ENCODE data around the gene REELD1.
A peak's percentile ranks its signal among the peaks of the same experiment; 100 is the strongest.

The REELD1 gene

DNA sequence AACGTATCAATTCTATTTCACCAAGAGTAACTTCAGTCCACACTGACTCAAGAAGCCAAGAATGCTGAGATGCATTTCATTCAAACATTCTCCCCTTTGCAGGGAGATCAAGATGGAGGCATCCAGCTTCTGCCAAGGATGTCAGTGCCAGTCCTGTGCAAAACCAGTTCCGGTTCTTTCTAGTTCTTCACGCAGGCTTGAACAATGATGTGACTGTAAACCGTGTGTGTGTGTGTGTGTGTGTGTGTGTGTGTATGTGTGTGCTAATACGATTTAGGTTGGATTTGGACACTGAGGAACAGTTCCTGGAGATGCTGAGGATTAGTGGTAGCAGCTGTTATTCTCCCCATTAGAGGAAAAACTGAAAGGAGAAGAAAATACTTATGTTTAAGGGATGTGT is at the start of gene REELD1:
Gene REELD1 (plus strand): TSS at position 301 of the 400 bp plus-strand sequence. CDS start 2,415 bp downstream, outside the sequence.
- DNase-seq = no peak

DNA sequence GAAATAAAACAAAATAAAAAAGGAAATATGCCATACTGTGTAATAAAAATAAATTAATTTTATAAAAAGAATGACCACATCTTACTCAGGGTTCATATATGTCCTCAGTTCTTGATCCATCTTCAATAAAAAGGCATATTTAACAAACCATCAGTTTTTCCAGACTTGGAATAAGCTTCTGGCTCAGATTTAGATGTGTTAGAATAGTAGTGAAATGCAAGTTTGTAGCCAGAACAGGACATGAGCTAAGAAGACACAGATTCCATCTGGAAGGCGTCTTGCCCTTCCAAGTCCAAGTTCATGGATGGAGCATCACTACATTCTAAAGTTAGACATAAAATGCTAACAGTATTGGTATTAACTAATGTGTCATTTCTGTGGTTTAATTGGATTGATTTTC is 49.1 kb upstream of the REELD1 start:
- no peak for DNase-seq

DNA sequence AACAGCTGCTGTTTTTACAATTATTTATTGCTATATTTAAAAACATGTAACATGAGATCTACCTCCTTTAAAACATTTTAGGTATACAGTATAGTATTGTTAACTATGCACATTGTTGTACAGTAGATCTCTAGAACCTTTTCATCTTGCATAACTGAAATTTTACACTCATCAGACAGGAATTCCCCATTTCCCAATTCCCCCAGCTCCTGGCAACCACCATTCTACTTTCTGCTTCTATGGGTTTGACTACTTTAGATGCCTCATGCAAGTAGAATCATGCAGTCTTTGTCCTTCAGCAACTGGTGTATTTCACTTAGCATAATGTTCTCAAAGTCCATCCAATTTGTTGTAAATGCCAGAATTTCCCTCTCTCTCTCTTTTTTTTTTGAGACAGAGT is 48.5 kb upstream of the REELD1 start:
- no peak for DNase-seq

DNA sequence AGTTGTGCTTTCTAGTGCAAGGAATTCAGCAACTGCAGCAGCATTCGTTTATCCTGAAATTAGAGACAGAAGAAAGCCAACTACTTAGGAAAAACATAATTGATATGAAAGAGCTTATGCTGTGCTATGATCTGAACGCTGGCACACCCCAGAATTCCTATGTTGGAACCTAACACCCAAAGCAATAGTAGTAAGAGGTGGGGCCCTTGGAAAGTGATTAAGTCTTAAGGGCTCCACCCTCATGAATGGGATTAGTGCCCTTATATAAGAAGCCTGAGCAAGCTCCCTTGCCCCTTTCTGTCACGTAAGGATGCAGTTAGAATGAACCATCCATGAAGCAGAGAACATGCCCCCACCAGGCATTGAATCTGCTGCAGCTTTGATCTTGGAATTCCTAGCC is 44.2 kb upstream of the REELD1 start:
- no peak for DNase-seq

DNA sequence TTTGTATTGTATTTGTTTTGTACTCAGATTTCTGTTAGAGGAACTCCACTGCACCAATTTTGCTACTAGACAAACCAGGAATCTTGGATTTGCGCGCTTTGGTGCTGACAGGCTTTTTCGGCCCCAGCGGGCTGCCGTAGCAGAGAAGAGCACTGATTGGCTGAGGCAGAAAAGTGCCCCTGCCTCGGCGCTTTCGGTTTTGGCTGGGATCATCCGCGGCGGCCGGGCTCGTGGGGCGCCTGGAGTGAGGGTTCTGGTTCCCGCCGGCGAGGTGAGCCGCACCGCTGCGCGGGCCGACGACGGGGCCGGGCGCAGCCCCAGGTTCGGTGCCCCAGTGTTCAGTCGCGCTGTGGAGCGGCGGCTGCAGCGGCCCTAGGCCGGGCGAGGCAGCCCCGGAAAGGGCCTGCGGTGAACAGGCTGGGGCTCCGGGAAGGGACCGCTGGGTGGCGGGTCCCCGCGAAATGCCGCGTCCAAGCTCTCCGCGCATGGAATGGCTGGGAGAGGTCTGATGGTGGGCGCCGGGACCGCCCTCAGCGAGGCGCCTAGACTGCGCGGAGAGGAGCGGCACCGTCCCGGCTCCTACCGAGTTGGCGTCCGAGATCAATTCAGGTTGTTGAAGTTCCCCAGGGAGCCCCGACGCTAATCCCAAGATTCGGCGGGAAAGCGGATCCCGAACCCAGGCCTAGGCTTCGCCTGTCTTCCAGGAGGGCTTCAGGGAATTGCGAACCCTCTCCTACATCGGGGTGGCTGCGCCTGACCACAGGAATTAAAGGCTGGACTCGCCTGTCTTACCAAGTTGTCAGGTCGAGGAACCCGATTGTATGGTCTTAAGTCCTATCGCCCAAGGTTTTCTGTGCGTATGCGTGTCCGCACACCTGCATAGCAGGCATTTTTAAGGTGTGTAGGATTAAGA is 38.5 kb upstream of the REELD1 start, which contains the start of gene LSM6:
Gene LSM6 (plus strand): TSS at position 178 of the 913 bp plus-strand sequence. CDS start 7,204 bp downstream, outside the sequence.
- peak; percentile 65 to 91 for DNase-seq

DNA sequence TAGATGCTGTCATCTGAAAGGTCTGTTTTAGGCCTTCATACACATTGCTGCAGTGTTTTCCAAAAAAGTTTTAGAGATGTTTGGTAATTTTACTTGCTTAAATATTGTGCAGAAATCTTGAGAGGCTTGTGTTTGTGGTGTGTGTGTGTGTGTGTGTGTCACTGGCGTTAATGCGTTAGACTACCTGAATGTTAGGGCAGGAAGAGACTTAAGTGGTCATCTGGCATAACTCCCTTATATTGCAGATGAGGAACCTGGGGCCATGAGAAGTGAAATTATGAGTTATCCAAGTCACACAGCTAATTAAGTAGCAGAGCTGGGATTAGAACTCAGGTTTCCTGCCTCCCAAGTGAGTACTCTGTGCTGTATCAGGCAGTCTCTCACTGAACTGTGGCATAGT is 37.4 kb upstream of the REELD1 start:
- DNase-seq = no peak

DNA sequence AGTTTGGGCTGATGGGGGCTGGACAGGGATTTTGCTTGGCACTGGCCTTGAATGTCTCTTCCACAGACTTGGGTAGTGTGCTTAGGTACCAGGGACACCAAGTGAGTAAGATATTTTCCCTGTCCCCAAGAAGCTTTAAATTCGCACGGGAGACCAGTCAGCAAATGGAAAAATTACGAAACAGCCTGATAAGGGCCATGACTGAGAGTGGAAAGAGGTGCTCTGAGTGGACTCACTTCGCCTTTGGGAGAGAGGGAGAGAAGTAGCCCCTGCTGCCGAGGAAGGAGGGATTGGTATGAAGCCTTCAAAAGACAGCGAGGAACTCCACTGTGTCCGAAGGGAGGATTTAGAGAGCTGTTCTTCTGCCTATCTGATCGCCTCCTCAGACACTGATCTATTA is 36.2 kb upstream of the REELD1 start:
- DNase-seq = no peak

DNA sequence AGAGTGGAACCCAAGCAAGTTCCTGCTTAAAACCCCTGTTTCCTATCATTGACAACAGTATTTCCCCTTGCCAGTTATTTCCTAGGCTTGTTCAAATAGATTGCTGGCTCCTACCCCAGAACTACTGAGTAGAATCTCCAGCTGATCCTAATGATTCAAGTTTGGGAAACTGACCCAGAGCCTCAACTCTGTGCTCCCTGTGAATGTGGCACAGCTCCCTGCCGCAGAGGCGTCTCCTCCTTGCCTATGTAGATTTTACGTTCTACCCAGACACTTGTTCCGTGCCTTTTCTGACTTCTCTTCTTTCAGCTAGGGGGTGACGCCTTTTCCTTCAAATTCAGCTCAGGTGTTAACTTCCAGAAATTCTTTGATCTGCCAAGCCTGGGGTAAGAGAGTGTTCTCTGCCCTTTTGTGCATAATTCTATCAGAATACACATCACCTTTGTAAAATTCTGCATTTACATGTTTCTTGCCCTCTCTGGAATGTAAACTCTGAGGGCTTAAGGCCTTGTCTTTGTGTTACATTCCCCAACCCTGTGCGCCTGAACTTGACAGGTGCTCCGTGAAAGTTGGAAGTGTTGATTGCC is 34.5 kb upstream of the REELD1 start:
- no peak for DNase-seq

DNA sequence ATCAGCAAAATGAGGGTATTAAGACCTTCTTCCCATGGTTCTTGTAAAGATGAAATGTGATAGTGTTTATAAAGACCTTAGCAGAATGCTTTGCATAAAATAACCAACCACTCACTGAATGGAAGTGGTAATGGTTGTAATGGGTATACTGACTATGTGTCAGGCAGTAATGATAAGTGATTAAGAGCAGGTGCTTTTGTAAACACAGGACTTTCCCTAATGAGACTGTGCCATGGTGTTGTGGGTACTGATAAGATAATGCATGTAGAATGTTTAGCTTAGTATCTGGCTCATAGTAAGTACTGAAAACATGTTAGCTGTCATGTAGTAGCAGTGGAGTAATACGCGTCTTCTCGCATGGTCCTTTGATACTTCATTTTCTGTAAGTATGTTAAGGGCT is 31.9 kb upstream of the REELD1 start:
- peak; percentile 71 to 73 for DNase-seq

DNA sequence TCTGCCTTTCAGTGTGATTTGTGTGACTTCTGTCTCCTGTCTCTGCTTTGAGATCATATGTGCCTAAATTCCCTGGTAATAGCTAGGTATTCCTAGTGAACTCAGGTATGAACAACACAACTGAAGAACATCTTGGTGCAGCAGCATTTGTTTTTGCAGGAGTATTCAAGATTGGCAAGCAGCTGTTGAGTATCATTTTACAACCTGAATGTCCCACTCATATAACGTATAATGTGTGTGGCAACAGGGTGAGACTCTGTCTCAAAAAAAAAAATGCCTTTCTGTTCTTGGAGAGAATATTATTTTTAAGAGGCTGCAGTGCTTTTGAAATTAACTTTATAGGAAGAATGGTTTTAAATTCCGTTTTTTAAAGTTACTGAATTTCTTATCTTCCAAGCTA is 31.1 kb upstream of the REELD1 start:
- no peak for DNase-seq

DNA sequence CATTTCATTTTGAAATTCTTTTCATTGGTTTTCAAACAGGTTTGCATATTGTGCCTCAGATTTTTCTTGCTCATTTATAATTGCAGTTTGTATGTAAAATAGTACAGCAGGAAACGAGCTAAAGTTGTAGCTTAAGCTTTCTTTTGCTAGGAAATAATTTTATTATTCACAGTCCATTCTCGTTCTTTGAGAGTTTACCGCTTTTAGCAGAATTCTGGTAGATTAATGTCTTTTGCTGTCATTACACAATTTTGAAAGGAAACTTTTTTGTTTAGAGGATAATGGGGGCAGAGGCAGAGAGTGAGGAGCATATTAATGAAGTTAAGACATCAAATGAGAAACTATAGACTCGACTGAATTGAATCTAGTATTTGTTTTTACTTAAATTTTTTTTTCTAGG is 28.3 kb upstream of the REELD1 start:
- no peak for DNase-seq

DNA sequence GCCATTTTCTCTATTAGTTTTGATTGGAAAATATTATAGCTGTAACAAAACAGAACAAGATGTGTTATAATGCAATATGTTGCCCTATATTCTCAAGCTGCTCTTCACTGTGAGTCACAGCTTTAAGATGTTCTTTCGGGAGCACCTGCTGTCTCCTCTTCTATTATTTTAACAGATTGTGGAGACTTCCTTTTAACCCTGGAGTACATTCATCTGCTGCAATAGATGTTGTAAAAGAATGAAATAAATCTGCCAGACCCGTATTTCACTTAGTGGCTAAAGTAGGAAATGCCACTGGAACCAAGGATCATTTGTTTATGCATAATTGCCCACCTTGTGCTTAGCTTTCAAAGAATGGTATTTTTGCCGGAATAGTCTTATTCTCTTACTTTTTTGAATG is 27.7 kb upstream of the REELD1 start:
- no peak for DNase-seq

DNA sequence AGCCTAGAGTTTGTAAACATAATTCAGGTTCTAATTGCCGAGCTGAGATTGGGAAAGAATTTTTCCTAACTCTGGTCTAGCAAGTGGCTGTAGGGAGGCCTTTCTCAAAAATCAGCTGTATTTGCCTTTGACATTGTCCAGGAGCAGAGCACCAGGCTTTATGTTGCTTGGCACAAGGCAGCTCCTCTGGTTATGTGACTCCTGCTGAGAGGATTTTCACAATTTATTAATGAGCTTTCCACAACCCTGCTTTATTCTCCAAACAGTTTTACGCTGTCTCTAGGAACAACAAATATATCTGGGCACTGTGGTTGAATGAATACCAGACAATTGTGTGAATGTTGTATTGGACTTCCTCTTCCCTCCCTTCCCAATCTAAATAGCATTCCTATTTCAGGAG is 23.9 kb upstream of the REELD1 start:
- no peak for DNase-seq

DNA sequence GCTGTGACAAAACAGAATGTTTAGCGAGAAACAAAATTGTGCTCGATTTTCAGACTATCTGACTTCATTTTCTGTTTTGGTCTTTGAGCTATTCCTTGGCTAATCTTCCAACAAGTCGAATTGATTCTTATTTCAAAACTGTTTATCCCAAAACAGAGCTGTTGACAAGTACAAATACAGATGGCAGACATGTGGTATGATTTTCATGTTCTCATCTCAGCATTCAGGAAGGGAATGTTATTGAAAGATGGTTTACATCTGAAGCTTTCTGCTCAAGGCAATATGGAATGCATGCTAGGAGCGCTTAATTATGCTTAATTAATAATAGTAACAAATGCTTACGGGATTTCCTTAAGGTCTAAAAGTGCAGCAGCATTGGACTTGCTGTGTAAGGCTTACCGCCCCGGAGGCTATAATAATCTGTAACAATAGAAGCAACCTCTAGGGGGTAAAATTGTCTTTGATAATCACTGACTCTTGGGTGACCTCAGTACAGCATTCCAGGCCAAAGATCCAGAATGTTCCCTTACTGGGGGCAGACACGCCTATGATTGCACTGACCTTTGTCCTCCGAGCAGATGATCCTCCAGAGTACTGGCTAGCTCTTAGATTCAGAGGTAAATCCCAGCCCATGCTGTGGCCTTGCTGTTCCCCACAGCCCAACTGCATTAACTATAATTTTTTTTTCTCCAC is 22.4 kb upstream of the REELD1 start:
- DNase-seq = no peak

DNA sequence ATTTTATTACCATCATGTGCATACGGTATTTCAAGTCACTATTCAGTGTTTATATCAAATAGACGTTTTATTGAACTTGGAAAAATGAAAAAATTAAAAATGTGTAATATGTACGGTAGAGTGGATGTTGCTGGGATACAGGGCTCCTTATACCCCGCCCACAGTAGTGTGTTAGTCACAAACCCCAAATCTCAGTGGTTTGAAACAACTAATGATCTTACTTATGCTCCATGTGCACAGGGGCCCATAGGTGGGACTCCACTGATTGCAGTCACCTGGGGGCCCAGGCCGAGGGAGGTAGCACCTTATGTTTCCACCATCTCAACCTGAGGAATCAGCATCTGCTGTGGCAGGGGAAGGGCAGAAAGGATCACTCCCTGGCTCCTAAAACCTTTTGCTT is 20.7 kb upstream of the REELD1 start:
- DNase-seq = no peak

DNA sequence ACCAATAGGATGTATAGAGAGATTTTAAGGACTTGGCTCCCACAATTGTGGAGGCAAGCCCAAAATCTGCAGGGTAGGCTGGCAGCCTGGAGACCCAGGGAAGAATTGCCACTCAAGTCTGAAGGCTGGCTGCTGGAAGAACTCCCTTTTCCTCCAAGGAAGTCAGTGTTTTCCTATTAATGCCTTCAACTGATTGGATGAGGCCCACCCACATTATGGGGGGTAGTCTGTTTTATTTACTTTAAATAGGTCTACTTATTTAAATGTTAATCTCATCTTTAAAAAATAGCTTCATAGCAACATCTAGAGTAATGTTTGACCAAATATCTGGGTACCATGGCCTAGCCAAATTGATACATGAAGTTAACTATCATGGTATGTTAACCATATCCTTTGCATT is 20.1 kb upstream of the REELD1 start:
- no peak for DNase-seq

DNA sequence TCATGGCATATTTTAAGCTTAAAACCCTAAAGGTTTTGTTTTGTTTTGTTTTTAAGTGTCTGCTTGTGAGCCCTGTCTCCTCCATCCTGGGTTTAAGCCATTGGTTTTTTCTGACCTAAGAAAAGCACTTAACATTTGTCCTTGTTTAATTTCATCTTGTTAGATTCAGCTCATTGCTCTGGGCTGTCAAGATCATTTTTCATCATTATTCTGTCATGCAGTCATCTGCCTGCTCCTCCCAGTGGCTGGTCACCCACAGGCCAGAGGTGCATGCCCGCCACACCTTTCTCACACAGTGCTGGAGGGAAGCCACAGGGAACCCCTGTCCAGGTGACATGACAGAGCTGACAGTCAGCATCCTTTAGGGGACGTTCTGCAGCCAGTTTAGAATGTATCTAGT is 11.7 kb upstream of the REELD1 start:
- DNase-seq = no peak

DNA sequence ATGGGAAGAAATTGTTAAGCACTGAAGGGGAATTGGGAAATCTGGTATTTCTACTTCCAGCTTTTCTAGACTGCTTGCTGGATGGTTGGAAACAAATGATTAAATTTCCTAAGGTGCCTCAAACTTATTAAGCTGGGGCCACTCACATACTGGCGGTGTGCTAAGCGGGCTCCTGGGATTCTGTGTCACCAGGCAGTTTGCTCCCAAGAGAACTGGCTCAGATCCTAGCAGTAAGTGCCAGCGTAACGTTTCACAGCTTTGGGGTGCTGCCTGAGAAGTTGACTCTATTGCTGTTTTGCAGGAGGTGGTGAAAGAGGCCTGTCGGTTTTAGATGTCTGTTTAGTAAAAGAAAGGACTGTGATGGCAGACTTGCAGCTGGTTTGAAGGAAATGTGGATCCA is 6.9 kb upstream of the REELD1 start:
- no peak for DNase-seq

DNA sequence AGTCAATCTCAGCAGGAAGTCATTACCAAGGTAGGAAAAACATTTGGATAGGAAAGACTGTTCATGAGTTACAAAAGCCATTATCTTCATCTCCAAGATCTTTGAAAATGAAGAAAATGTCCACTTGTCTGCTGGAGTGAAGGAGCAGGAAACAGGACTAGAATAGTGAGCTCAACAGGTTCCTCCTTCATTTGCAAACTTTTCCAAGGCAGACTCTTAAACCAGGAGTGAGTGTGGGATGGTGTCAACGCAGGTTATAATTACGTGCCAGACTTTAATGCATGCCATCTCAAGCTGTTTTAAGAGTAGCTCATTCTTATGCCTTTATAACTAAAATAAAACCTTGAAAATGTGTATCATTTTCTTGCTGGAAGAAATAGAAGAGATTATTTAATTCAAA is 3.4 kb upstream of the REELD1 start:
- DNase-seq = no peak

DNA sequence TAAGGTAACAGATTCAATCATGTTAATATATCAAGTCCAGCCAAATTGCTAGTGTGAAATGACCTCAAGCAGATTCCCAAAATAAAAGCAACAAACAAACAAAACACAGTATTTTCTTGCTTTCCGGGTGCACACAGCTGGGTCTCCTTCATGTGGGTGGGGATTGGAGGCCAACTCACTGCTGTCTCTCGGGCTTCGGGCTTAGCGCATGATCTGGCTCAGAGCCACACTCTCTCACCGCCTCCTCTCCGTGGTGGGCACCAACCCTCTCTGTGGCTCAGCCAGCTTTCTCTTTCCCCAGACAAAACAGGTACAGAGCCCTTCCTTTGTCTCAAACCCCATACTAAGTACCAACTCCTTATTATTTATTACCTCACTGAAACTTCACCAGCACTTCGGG is 2.9 kb upstream of the REELD1 start:
- DNase-seq = no peak

DNA sequence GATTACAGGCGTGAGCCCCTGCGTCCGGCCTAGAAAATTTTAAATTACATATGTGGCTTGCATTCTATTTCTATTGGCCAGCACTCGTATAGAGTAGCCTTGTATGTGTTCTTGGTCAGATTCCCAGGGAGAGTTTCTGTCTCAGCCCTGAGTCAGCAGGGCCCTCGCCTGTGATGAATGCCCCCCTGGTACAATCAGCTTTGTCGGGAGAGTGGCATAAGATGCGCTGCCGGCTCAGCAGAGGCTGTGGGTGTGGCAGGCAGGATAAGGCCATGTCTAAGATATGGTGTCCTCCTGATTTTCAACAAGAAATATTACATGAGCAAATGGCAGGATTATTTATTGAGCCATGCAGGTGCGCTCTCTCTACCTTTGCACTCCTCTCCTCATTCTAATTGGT is 1.6 kb upstream of the REELD1 start:
- no peak for DNase-seq

DNA sequence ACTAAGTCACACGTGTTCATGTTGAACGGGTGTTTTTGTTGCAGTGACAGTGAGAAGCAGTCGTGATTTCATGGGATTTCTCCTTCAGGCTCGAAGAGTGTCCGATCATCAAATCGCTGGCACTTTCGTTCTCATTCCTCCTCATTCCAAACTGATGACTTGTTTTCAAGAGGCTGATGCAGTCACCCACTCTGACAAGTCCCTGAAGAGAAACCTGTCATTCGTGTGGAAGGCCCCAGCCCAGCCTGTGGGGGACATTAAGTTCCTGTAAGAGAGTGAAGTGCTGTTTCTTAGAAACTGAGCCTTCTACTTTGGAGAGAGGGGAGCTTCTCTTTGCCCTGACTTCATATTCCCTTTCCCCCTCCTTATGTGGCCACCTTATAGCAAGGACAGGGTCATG is 8.0 kb downstream of the REELD1 start:
- DNase-seq = no peak

DNA sequence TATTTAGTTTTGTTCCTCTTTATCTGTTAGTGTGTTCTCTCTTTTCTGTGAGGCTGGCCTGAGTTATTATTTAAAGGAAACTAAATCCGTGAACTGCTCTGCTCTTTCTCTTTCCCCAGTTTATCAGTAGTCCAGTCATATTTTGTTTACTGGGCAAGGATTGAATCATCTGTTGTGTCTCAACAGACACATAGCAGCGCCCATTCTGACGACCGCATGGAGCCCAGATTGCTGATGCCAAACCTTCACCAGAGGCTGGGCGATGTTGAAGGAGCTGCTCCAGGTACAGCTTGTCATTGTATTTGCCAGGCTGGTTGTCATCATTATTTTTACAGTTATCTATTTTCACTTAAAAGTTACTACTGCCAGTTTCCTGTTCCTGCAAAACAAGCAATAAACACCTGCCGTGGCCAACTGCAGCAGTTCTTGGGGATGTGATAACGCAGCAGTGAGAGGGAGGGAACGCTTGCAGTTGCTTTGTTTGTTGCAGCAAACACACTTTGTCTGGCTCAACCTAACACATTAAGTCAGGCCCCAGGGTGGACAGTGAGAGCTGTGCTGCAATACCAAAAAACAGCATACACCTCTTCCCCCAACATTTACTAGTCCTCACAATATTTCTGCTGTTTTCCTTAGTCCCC is 10.1 kb downstream of the REELD1 start:
- DNase-seq = no peak

Measured in NCI-H526 (cell line).